ENCODE measurements around the gene INSL3.

- TF ChIP-seq, protein P1, sequence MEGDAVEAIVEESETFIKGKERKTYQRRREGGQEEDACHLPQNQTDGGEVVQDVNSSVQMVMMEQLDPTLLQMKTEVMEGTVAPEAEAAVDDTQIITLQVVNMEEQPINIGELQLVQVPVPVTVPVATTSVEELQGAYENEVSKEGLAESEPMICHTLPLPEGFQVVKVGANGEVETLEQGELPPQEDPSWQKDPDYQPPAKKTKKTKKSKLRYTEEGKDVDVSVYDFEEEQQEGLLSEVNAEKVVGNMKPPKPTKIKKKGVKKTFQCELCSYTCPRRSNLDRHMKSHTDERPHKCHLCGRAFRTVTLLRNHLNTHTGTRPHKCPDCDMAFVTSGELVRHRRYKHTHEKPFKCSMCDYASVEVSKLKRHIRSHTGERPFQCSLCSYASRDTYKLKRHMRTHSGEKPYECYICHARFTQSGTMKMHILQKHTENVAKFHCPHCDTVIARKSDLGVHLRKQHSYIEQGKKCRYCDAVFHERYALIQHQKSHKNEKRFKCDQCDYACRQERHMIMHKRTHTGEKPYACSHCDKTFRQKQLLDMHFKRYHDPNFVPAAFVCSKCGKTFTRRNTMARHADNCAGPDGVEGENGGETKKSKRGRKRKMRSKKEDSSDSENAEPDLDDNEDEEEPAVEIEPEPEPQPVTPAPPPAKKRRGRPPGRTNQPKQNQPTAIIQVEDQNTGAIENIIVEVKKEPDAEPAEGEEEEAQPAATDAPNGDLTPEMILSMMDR (conservative IDR thresholded peaks at IDR 0.05): no peak
- TF ChIP-seq ZFX (IDR thresholded peaks at IDR 0.05): no peak
Measured at GRCh38 chr19:17863520-17864182, 42.3 kb upstream of the INSL3 start.

All from C4-2B (cell line).